GM18873 (cell line): ENCODE data around the gene SAMD4A.

ENCODE experiments used
- ATAC-seq: cut with Tn5 transposase; IDR thresholded peaks from one replicate; pipeline ENCODE4 v1.9.1; 2021; ENCODE audit warnings: mild to moderate bottlenecking, moderate library complexity, moderate number of reproducible peaks; ENCODE audit not compliant: unreplicated experiment, low FRiP score

Gene SAMD4A

DNA sequence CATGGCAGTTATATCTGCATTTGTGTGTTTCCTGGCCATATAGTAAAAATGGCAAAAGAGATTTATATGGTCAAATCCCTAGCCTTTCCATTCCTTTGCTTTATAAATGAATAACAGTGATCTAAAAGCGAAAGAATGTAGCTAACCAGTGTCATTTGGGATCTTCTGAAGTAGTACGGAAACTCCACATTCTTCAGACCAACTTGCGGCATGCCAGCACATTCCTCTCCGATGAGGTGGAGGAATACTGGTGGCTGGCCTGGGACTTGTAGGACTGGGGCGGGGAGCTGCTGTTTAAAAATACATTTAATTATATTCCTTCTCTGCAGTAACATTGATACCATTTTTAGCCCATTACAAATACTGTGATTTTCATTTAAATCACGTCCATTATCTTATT is 85.3 kb downstream of the SAMD4A start:
- ATAC-seq = no peak

DNA sequence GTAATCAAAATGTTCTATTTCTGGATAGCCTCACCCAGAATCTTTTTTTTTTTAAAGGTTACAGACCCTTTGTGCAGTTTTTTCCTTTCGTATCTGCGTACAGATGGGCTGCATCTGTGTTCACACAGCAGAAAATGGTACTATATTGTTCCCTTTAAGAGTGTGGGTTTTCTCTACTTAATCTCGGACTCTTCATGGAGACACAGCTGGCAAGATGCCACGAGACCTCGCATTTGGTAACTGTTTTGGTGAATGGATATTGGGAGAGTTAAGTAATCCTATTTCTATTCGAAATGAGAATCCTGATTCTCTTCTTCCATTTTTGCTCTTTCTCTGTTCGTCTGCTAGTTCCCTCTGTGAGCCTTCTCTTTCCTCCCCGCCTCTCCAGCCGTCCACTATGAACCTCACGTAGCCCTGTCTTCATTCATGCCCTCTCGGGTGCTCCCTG is 85.7 kb downstream of the SAMD4A start:
- no peak for ATAC-seq

DNA sequence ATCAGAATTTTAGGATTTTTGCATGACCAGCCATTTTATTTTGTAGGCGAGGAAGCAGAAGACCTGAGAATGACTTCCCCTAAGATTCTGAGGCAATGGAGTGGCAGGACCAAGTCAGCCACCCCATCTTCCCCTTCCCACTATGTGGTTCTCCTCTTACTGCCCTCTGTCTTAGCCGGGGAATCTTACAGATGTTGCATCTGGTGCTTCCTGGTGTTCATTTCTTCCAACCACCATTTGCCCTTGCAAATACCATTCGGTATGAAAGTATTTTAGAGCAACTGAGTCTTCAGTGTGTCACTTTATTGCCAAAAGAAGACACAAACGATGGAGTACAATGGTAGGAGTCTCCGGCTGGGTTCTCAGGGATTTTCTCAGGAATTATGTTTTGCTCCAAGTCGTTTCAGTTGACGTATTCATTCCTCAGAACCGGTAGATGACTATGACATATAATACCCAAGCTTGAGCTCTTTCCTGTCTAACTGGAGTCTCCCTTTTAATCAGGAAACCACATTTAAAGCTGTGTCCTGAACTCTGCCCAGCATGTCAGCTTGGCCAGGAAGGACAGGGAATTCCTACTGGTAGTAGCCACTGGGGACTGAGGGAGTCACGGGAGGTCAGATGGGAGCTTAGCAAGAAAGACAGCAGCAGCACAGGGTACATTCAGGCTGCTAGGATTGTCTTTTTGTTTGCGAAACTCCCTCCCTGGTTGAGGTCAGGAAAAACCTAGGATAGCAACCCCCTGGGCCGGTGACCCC is 87.0 kb downstream of the SAMD4A start:
- ATAC-seq = no peak

- no peak for ATAC-seq
Measured at GRCh38 chr14:54654605-54655004, 87.7 kb downstream of the SAMD4A start.

GRCh38 chr14:54658836-54659235 is 91.9 kb downstream of the SAMD4A start:
- no peak for ATAC-seq

GRCh38 chr14:54659365-54659764 is 92.4 kb downstream of the SAMD4A start:
- ATAC-seq = no peak

DNA sequence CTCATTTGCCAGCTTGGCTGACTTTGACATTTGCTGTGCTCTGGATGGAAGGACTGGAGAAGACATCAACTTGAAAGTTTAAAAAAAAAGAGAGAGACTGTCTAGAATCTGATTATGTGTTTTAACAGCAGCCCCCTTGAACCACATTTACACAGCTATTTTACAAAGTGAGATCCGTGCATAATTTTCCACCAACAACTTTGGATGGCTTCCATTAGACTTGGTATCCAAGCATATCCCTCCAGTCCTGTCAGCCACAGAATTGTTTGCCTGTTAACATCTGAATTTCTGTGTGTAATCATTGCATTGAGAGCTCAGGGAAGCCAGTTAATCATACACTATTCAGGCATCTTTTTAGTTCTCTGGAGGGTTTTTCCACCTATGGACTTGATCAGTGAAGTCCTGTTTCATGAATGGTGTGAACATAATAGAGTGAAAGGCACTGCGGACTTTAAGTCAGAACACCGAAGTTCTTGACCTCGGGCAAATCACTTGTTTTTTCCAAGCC is 93.7 kb downstream of the SAMD4A start:
- no peak for ATAC-seq

- ATAC-seq = no peak
Measured at GRCh38 chr14:54662491-54663133, 95.7 kb downstream of the SAMD4A start.

GRCh38 chr14:54664961-54665360 is 98.0 kb downstream of the SAMD4A start:
- ATAC-seq = no peak

DNA sequence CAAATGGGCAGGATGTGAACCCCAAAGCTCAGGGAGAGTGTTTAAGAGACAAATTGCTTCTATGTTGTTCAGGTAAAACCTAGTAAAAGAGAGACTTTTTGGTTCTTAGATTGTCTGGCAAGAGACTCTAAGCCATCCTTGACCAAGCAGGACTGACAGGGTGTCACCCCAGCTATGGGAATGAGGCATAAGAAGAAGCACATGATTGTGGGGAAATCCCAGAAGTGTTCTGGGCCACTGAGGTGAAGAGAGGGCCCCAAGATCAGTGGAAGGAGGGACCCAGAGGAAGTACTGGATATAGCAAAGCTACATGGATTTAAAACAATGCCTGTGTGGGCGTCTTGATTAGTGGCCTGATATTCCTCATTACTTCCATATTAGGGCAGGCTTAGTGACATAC is 99.0 kb downstream of the SAMD4A start:
- no peak for ATAC-seq

DNA sequence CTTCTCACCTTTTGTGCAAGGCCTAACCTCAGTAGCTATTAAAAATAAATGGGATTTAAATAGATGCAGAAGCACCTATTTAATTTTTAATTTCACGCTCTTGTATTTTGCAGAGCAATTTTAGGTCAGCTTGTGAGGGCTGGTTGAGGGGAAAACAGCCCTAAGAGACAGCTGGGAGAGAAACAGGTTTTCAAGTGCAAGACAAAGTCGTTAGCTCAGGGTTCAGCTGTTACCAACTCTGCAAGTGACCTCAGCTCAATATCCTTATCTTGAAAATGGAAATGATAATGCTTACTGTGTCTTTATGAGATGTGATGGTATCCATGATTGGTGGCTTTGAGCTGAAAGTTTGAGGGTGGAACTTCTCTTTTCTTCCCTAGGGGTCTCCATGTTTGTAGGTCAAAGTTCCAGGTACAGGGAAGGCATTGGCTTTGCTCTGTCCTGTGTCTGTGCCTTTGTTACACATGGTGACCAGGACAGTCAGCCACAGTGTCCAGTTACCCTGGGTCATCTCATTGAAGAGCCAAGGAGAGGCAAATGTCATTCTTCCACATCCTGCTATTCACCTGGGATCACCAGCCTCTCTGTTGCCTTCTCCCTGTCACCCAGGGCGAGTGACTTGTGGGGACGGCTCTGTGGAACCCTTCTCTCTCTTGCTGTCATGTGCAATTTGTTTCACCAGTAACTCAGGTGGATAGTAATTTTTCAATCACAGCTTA is 100.3 kb downstream of the SAMD4A start:
- no peak for ATAC-seq

DNA sequence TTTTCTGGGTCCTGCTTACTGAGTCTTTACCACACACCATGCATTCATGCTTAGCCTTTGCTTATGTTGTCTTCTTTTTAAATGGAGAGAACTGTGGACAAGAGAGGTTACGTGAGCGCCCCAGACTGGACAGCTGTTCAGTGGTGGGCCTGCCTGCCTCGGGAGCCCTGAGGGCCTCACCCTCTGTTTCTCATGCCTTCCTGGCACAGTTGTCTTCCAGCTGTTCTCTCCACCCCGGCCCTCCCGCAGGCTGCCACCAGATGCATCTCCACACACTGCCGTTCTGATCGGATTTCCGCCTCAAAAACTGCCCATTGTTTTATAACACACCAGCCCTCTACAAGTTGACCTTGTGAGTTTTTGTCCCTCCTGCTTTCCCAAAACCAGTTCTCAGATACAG is 100.8 kb downstream of the SAMD4A start:
- no peak for ATAC-seq

DNA sequence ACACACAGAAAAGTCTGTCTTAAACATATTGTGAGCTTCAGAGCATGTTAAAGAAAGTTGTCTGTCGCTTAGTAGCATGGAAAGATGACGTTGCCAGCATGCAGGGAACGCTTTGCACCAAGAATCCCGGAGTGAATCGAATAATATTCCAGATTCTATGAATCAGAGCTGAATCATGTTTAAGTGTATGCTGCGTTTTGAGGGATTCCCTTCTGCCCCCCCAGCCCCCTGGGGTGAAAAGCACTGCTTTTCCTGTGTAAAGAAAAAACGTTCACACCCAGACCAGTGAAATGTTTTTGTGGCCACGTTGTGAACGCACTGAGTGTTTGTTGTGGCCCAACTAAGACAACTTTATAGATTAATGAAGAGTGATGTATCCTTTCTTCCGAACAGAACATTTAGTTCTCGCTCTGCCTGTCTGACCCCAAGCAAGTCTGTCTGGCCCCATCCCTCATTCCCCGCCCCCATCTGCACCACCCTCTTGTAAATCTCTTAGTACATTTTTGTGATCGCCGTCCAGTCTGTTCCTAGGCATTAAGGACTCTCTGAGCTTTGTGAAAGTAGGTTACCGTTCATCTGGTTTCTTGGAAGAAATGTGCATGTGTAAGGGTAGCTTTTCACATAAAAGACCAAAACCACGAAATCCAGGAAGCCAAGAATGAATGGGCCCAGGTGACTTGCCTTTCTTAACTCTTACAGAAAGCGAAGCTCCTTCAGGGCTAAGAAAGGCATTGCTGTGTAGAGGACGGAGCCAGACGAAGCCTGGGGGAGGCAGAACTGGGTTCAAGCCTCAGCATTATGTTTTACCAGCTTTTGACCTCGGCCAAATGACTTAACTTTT is 103.0 kb downstream of the SAMD4A start:
- no peak for ATAC-seq

DNA sequence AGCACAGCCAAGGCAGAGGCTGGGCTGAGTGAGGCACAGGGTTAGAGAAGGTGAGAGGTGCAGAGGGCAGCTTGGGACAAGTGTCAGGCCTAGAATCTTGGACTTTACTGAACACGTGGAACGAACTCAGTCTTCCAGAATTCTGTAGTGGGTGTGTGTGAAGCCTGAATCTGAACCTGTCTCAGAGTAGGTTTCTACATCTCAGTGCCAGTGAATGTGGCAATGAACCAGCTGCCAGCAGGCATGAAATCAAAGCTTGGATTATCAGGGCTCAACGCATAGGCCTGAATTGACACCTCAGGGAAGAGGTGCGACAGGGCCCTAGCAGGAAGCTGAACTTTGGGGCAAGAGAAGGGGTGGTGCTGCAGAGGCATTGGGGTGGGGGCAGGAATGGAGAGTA is 104.6 kb downstream of the SAMD4A start:
- no peak for ATAC-seq

DNA sequence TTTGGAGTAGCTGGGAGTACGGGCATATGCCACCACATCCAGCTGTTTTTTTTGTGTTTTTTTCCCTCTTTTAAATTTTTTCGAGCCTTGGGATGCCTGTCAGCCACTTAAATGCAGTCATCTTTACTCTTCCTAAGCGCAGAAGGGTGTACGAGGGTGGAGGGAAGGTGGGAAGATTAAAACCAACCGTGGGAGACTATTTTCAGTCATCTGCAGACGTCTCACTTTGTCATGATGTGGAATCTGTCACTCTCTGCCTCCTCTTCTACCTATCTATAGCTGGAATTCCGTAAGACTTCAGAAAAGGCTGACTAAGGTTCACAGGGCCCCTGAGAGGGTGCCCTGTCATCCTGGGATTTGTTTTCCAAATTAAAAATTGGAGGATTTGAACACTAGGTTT is 105.3 kb downstream of the SAMD4A start:
- ATAC-seq = no peak

GRCh38 chr14:54672688-54673087 is 105.8 kb downstream of the SAMD4A start:
- no peak for ATAC-seq

- ATAC-seq = no peak
Measured at GRCh38 chr14:54673193-54674045, 106.5 kb downstream of the SAMD4A start.

- no peak for ATAC-seq
Measured at GRCh38 chr14:54674046-54674741, 107.3 kb downstream of the SAMD4A start.
